HEK293T (cell line): ENCODE data around the gene OR2T34.
"Not testable (repeated sequence)": the region's sequence is repeated elsewhere in the genome, so short reads cannot be mapped to it uniquely, and the experiment has no call there.

ENCODE experiments used
- ARNT ChIP-seq: fragments of 450-650 bp; IDR thresholded peaks from 2 replicates; pipeline ENCODE4 v1.6.1; 2017; ENCODE audit warnings: mild to moderate bottlenecking
- BHLHE40 ChIP-seq: fragments of 450-650 bp; IDR thresholded peaks from 2 replicates; pipeline ENCODE4 v1.6.1; 2016; ENCODE audit warnings: mild to moderate bottlenecking, moderate library complexity, borderline replicate concordance
- CTBP1 ChIP-seq: fragments of 450-650 bp; IDR thresholded peaks from 2 replicates; pipeline ENCODE4 v1.6.1; 2016; ENCODE audit warnings: borderline replicate concordance
- FOXA1 ChIP-seq: fragments of 450-650 bp; IDR thresholded peaks from 2 replicates; pipeline ENCODE4 v1.6.1; 2016; ENCODE audit warnings: mild to moderate bottlenecking
- FOXM1 ChIP-seq: fragments of 450-650 bp; IDR thresholded peaks from 2 replicates; pipeline ENCODE4 v1.6.1; 2017; ENCODE audit warnings: mild to moderate bottlenecking, borderline replicate concordance
- NFRKB ChIP-seq: fragments of 450-650 bp; IDR thresholded peaks from 2 replicates; pipeline ENCODE4 v1.6.1; 2016; ENCODE audit warnings: mild to moderate bottlenecking, moderate library complexity
- SUZ12 ChIP-seq: fragments of 450-650 bp; IDR thresholded peaks from 2 replicates; pipeline ENCODE4 v1.6.1; 2016; ENCODE audit warnings: mild to moderate bottlenecking
- TARDBP ChIP-seq: fragments of 450-650 bp; IDR thresholded peaks from 2 replicates; pipeline ENCODE4 v1.6.1; 2016

DNA sequence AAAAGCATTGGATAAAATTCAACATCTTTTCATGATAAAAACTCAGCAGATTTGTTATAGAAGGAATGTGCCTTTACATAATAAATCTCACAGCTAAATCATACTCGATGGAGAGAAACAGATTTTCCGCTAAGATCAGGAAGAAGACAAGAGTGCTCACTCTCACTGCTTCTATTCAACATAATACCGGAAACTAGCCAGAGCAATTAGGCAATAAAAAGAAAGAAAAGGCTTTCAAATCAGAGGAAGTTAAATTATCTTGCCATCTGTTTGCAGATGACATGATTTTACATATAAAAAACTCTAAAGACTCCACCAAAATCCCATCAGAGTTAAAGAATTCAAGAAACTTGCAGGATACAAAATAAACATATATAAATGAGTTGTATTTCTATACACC lies 3.7 kb downstream of the OR2T34 start:
- not testable (repeated sequence) for TF ChIP-seq TARDBP, NFRKB, FOXM1, ARNT, CTBP1, FOXA1, SUZ12, BHLHE40
